Measurements from ENCODE around the gene MYOD1. TPM values are rescaled to one million over a fixed set of nuclear protein-coding genes. Genes with fewer than 3 reads are reported as not detected.
A peak's percentile ranks its signal among the peaks of the same experiment; 100 is the strongest.

The MYOD1 gene
- total RNA-seq, 6 experiments from 2014 or later: not detected

DNA sequence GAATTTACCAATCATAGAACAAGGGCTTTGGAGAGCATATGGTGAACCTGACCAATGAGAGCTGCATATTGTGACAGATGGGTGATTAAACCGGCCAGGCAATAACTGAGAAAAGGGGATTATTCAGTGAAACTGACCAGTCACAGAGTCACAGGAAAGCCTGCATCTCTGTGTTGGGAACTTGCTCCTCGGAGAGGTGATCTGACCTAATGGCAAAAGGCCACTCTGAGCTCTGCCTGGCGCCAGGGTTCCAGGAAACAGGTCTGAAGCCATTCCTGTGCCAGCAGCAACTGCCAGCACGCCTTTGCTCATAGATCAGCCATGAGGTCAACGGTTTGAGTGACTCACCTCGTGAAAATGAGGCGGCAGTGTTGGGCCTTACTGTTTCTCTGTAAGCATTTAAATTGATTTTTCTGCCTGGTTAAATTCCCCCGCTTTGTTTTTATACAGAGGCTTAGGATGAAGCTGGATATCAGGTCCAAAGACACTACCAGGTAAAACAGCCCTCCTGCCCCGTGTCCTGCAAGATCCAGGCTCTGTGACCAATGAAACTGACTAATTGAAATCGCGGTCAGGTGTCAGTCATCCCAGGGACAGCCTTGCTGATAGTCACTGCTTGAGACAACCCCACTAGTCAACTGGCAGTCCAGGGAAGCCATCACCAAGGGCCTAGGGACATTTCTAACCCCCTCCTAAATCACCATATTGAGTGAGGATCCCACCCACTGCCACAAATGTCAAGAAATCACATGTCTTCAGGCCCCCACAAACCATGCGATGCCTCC lies 35.8 kb upstream of the MYOD1 start:
- ATAC-seq: peak; percentile 78 to 96 (median 93)
- Histone ChIP-seq H3K4me1 (no peaks in the 10 kb centered on the region), H3K27me3 (no peaks in the 10 kb centered on the region), H3K9me3 (no peaks in the 10 kb centered on the region), H3K27ac (no peak overlapping the region), H3K36me3 (no peaks in the 10 kb centered on the region), H3K4me3 (no peak overlapping the region)
- peak; percentile 59 to 80 (median 74) for DNase-seq
- TF ChIP-seq, protein P1, sequence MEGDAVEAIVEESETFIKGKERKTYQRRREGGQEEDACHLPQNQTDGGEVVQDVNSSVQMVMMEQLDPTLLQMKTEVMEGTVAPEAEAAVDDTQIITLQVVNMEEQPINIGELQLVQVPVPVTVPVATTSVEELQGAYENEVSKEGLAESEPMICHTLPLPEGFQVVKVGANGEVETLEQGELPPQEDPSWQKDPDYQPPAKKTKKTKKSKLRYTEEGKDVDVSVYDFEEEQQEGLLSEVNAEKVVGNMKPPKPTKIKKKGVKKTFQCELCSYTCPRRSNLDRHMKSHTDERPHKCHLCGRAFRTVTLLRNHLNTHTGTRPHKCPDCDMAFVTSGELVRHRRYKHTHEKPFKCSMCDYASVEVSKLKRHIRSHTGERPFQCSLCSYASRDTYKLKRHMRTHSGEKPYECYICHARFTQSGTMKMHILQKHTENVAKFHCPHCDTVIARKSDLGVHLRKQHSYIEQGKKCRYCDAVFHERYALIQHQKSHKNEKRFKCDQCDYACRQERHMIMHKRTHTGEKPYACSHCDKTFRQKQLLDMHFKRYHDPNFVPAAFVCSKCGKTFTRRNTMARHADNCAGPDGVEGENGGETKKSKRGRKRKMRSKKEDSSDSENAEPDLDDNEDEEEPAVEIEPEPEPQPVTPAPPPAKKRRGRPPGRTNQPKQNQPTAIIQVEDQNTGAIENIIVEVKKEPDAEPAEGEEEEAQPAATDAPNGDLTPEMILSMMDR (IDR thresholded peaks at IDR 0.05): no peak
- intact Hi-C loops (cut with DNase I): no loop called here
- 31% methylated on average over 10 of the region's 12 CpGs for WGBS (ENCODE audit: insufficient coverage, low coverage, low lambda C conversion rate, missing lambda C conversion rate)

DNA sequence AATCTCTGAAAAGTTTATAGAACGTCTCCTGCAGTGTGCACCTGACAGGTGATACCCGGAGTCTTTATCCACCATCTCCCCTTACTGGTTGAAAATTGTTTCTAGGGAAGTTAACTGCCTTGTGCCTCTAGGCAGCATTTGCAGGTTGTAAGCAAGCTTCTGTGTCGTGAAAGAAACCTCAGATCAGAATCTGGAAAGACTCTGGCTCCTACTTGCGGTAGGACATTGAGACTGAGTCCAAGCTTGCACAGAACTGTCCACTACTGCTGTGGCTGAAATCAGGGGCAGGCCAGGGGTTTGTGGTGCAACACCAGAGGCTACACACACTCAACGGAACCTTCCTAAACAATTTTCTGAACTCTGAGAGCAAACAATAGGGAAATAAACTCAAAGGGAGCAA lies 34.8 kb upstream of the MYOD1 start:
- no peak for ATAC-seq
- no peaks in the 10 kb centered on the region for H3K9me3 ChIP-seq
- WGBS (ENCODE audit: insufficient coverage, low coverage, low lambda C conversion rate, missing lambda C conversion rate): 78% methylated on average over 5 of the region's 5 CpGs
- H3K27me3 ChIP-seq: no peaks in the 10 kb centered on the region
- H3K27ac ChIP-seq: no peak overlapping the region
- no peaks in the 10 kb centered on the region for H3K4me1 ChIP-seq
- H3K36me3 ChIP-seq: no peaks in the 10 kb centered on the region
- TF ChIP-seq POLR2A (IDR thresholded peaks at IDR 0.05): no peak
- TF ChIP-seq, protein P1 (IDR thresholded peaks at IDR 0.05): no peak
- DNase-seq: no peak
- no peak overlapping the region for H3K4me3 ChIP-seq
- intact Hi-C loops (cut with DNase I): no loop called here

DNA sequence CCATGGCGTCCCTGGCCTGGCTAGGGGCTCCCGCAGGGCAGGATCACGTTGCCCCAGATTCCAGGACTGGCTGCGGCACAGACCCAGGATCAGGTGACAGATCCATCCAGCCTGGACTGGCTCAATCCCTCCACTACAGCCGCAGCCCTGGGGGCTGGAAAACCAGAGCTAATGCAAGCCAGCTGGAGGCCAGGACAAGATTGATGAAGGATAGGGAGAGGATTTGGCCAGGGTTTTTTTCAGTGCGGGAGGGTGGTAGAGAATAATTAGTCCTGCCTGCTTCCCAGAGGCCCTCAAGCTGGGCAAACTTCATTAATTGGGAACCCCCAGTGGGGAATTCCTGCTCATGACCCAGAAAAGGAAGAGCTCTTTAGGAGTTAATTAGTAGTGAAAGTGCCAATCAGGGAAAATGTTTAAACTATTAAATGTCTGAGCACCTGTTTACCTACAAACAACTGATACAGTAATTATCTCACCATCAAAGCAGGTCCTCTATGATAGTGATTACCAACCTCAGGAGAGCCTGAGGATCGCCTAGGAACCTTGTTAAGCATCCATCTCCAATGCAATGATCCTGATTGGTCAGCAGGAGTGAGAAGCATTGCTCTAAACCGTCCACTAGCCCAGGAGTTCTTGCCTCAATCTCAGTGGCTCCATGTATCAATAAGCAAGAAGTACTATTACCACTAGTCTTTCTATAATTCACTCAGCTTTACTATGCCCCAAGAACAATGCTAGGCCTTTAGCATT lies 33.0 kb upstream of the MYOD1 start:
- ATAC-seq (no peak), DNase-seq (no peak)
- Histone ChIP-seq H3K27ac (no peak overlapping the region), H3K4me3 (no peak overlapping the region), H3K27me3 (no peaks in the 10 kb centered on the region), H3K9me3 (no peaks in the 10 kb centered on the region), H3K36me3 (no peaks in the 10 kb centered on the region), H3K4me1 (no peaks in the 10 kb centered on the region)
- intact Hi-C loops (cut with DNase I): no loop called here
- TF ChIP-seq, protein P1 (IDR thresholded peaks at IDR 0.05): no peak
- TF ChIP-seq POLR2A (IDR thresholded peaks at IDR 0.05): no peak
- 60% methylated on average over 5 of the region's 8 CpGs for WGBS (ENCODE audit: insufficient coverage, low coverage, low lambda C conversion rate, missing lambda C conversion rate)

DNA sequence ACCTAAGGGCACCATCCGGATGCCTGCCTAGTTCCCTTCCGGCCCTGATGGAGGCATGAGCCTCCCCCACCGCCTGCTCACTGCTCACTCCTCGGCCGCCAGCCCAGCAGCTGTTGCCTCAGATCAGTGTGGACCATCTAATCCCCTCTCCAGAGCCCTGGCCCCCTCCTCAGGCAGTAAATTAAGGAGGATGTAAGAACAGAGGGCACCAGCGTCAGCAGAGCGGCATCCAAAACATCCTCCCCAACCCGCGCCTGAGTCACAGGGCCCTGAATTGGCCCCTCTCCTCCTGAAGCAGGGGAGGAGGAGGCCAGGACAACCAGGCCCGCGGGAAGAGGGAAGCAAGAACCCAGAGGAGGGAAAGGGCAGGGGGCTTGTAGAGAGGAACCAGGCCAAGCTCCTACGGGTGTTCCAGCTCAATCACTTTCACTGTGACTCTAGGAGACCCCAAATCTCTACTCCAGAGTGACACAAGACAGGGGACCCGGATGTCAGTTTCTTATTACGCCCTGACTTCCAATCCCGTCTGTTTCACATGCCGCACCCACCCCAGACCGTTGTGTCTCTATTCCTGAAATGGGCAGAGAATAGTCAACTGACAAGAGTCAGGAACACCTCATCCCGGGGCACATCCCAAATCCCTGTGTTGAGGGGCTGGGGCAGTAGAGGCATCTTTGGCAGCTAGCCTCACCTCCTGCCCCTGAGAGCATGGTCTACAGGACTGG lies 31.3 kb upstream of the MYOD1 start:
- no peaks in the 10 kb centered on the region for H3K27me3 ChIP-seq

More for the DNA sequence above, 31.3 kb upstream of the MYOD1 start:
- no peaks in the 10 kb centered on the region for H3K36me3 ChIP-seq
- H3K27ac ChIP-seq: no peak overlapping the region
- H3K4me1 ChIP-seq: no peaks in the 10 kb centered on the region
- WGBS (ENCODE audit: insufficient coverage, low coverage, low lambda C conversion rate, missing lambda C conversion rate): 86% methylated on average over 5 of the region's 18 CpGs
- no peaks in the 10 kb centered on the region for H3K9me3 ChIP-seq
- intact Hi-C loops (cut with DNase I): no loop called here
- TF ChIP-seq, protein P1 (IDR thresholded peaks at IDR 0.05): no peak
- TF ChIP-seq POLR2A (IDR thresholded peaks at IDR 0.05): no peak
- ATAC-seq (no peak), DNase-seq (no peak)
- no peak overlapping the region for H3K4me3 ChIP-seq
